ENCODE measurements around the gene USP2.

DNA sequence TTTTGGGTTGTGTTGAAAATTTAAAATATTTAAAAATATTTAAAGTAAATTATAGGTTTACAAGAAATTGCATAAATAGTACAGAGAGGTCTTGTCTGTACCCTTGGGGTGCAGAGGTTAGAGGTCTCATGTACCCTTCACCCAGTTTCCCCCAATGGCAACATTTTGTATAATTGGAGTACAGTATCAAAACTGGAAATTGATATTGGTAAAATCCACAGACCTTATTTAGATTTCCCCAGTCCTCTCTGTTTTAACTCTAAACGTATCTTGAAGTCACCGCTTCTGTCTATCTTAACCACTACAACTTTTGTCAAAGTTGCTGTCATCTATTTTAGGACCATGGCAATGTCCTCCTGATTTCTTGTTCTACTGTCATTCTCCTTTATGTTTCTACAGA is 30.6 kb upstream of the USP2 start:
- no peak for TF ChIP-seq GATA2 (IDR thresholded peaks at IDR 0.05; ENCODE audit: low read depth, low read length)
- TF ChIP-seq GATA3 (IDR thresholded peaks at IDR 0.05; ENCODE audit: low read depth, low read length) = no peak
